PFSK-1 (cell line): ENCODE data around the gene HECTD3. TPM values are rescaled to one million over a fixed set of nuclear protein-coding genes. Genes with fewer than 3 reads are reported as not detected.

Experiments
- FOXP2 ChIP-seq: optimal IDR thresholded peaks from 2 replicates; pipeline ENCODE3; 2011; ENCODE audit warnings: borderline replicate concordance, control low read depth, inconsistent platforms; ENCODE audit not compliant: insufficient read depth; ENCODE audit errors: extremely low read length, extremely low read depth
- POLR2AphosphoS5 ChIP-seq: IDR thresholded peaks from 2 replicates; pipeline ENCODE4 v1.6.1; 2012; ENCODE audit warnings: low read depth, mild to moderate bottlenecking, control low read depth, low read length, moderate library complexity
- REST ChIP-seq, 2 experiments: IDR thresholded peaks; 2 replicates each; pipeline versions ENCODE4 v1.6.1 to v1.8.0; 2011 to 2012; ENCODE audit warnings: low read depth in 2 of 2, low read length in 2 of 2, control low read depth in 1 of 2, inconsistent platforms in 1 of 2, mild to moderate bottlenecking in 1 of 2, moderate library complexity in 1 of 2; ENCODE audit not compliant: insufficient read depth in 1 of 2
- SIN3A ChIP-seq: IDR thresholded peaks from 2 replicates; pipeline ENCODE4 v1.6.1; 2012; ENCODE audit warnings: mild to moderate bottlenecking, low read length, moderate library complexity, borderline replicate concordance; ENCODE audit not compliant: insufficient read depth
- TAF1 ChIP-seq: IDR thresholded peaks from 2 replicates; pipeline ENCODE4 v1.6.1; 2012; ENCODE audit warnings: low read length, control low read depth, borderline replicate concordance; ENCODE audit not compliant: insufficient read depth
- polyA plus RNA-seq: library from polyadenylated mRNA; unstranded; fragments of >200 nt; gene quantifications from one replicate; pipeline ENCODE4 v1.2.1, GENCODE V29; 2012; ENCODE audit warnings: low read depth, missing spikeins; ENCODE audit not compliant: insufficient read length

Gene HECTD3
- 29.4 TPM for polyA plus RNA-seq

GRCh38 chr1:45010855-45011811 lies at the start of gene HECTD3:
Gene HECTD3, minus strand, starts transcription at chr1:45011324. Its CDS starts 67 bp downstream, at chr1:45011257.
- TF ChIP-seq REST (IDR thresholded peaks at IDR 0.05; ENCODE audit: insufficient read depth in 1 of 2, low read depth in 2 of 2, low read length in 2 of 2) (peak; percentile 26 to 58; a peak in 2 of 4 replicates), FOXP2 (no peak), POLR2AphosphoS5 (no peak; the same call in 1 of the 2 replicates), TAF1 (no peak), SIN3A (peak; percentile 65)

GRCh38 chr1:45059829-45060228 lies 48.7 kb upstream of the HECTD3 start:
- TF ChIP-seq TAF1 (no peak), REST (IDR thresholded peaks at IDR 0.05; ENCODE audit: insufficient read depth in 1 of 2, low read depth in 2 of 2, low read length in 2 of 2) (no peak), FOXP2 (no peak), SIN3A (no peak), POLR2AphosphoS5 (no peak)

- TF ChIP-seq TAF1 = no peak
- no peak for TF ChIP-seq POLR2AphosphoS5
- no peak for TF ChIP-seq FOXP2
- no peak for TF ChIP-seq SIN3A
- TF ChIP-seq REST (IDR thresholded peaks at IDR 0.05; ENCODE audit: insufficient read depth in 1 of 2, low read depth in 2 of 2, low read length in 2 of 2) = no peak
Measured at GRCh38 chr1:45057542-45057941, 46.4 kb upstream of the HECTD3 start.

- TF ChIP-seq FOXP2 (no peak), TAF1 (no peak), POLR2AphosphoS5 (no peak), REST (IDR thresholded peaks at IDR 0.05; ENCODE audit: insufficient read depth in 1 of 2, low read depth in 2 of 2, low read length in 2 of 2) (no peak), SIN3A (no peak)
Measured at GRCh38 chr1:45051005-45051772, 40.1 kb upstream of the HECTD3 start.
